ENCODE data around the gene CSE1L.

DNA sequence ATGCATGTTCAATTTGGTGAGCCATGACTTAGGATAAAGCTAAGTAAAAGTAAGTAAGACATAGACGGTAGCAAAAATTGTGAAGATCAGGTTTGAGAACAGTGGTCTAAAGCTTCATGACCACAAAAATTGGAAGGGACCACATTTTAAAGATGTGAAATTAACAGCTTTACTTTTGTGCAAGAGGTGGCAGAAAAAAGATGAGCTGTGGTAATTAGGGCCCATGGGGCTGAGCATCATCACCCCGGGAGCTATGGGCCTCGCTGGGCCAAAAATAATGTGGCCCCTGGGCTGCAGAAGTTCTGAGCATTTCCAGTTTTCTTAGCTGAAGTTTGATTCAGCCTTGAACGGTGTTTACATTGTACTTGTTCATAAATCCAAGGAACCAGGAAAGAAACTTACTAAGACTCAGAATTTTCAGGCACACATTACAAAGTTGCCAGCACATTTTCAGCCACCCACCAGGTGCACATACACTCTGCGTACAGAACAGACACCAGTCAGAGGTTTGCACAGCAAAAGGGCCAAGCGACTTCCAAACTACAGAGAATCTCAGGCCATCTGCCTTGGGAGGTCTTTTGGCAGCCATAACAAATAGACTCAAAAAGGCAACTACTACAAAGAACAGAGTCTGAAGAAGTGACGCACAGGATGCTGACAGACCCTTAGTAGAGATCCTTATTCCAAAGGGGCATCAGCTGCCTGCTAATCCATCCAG lies 57.7 kb downstream of the CSE1L start:
- TF ChIP-seq, protein P1, sequence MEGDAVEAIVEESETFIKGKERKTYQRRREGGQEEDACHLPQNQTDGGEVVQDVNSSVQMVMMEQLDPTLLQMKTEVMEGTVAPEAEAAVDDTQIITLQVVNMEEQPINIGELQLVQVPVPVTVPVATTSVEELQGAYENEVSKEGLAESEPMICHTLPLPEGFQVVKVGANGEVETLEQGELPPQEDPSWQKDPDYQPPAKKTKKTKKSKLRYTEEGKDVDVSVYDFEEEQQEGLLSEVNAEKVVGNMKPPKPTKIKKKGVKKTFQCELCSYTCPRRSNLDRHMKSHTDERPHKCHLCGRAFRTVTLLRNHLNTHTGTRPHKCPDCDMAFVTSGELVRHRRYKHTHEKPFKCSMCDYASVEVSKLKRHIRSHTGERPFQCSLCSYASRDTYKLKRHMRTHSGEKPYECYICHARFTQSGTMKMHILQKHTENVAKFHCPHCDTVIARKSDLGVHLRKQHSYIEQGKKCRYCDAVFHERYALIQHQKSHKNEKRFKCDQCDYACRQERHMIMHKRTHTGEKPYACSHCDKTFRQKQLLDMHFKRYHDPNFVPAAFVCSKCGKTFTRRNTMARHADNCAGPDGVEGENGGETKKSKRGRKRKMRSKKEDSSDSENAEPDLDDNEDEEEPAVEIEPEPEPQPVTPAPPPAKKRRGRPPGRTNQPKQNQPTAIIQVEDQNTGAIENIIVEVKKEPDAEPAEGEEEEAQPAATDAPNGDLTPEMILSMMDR (IDR thresholded peaks at IDR 0.05; ENCODE audit: insufficient read depth, low read length, poor library complexity, severe bottlenecking) = no peak
- no peak for TF ChIP-seq EZH2phosphoT487 (conservative IDR thresholded peaks at IDR 0.05; ENCODE audit: low read length)
